Panc1 (cell line): Measurements from ENCODE around the gene KCNJ14. TPM values are rescaled to one million over a fixed set of nuclear protein-coding genes. Genes with fewer than 3 reads are reported as not detected.
A peak's percentile ranks its signal among the peaks of the same experiment; 100 is the strongest.

ENCODE experiments used
- ATAC-seq: fragments of 200-7000 bp; cut with Tn5 transposase; 2 replicates; pipeline ENCODE4 v1.9.1; 2020; ENCODE audit warnings: mild to moderate bottlenecking, moderate library complexity
- BruUV-seq: library from RNA; stranded (reverse); fragments of 400-500 nt; replicated peaks from 2 replicates; lab custom pipeline; 2021; lab: Mats Ljungman, UMichigan
- CTCF ChIA-PET: fragments of 300-600 bp; sonication (Branson Sonifier 250); formaldehyde crosslinking; loops from one replicate; lab custom pipeline; 2022; ENCODE audit warnings: antibody characterized with exemption; lab: Charles Lee
- POLR2A ChIA-PET: fragments of 300-600 bp; sonication (Branson Sonifier 250); formaldehyde crosslinking; loops from one replicate; lab custom pipeline; 2022; ENCODE audit warnings: antibody characterized with exemption; lab: Charles Lee
- DNase-seq: peaks from one replicate; pipeline ENCODE4 v3.0.0-alpha.2; 2010; ENCODE audit warnings: low read depth, low spot score
- H3K27ac ChIP-seq: 2 replicates; pipeline ENCODE4 v1.5.1; 2011; ENCODE audit warnings: mild to moderate bottlenecking, low read length, inconsistent platforms
- H3K27me3 ChIP-seq: fragments of 200-500 bp; sonication (Bioruptor generic); 2 replicates; pipeline ENCODE4 v1.6.0; 2014; ENCODE audit warnings: low read length, inconsistent platforms; ENCODE audit not compliant: control insufficient read depth, insufficient read depth
- H3K36me3 ChIP-seq: fragments of 200-500 bp; sonication (Bioruptor generic); 2 replicates; pipeline ENCODE4 v1.5.1; 2014; ENCODE audit warnings: inconsistent platforms, mild to moderate bottlenecking, low read length, moderate library complexity; ENCODE audit not compliant: control insufficient read depth, insufficient read depth
- H3K4me1 ChIP-seq: 2 replicates; pipeline ENCODE4 v1.5.1; 2011; ENCODE audit warnings: inconsistent platforms, mild to moderate bottlenecking, low read length, moderate library complexity; ENCODE audit not compliant: control insufficient read depth, insufficient read depth
- H3K4me3 ChIP-seq, 2 experiments: 2 replicates each; pipeline ENCODE4 v1.5.1; 2011 to 2012; ENCODE audit warnings: low read depth in 2 of 2, low read length in 2 of 2, mild to moderate bottlenecking in 2 of 2, inconsistent platforms in 1 of 2, moderate library complexity in 1 of 2
- H3K9me3 ChIP-seq: fragments of 200-500 bp; sonication (Bioruptor generic); 2 replicates; pipeline ENCODE4 v1.5.1; 2014; ENCODE audit warnings: low read depth, mild to moderate bottlenecking, inconsistent platforms, low read length, moderate library complexity; ENCODE audit not compliant: control insufficient read depth, insufficient read depth
- CTCF ChIP-seq: fragments of 450-650 bp; IDR thresholded peaks from 2 replicates; pipeline ENCODE4 v1.5.1; 2017; ENCODE audit warnings: mild to moderate bottlenecking
- POLR2AphosphoS5 ChIP-seq: IDR thresholded peaks from 2 replicates; pipeline ENCODE4 v1.6.1; 2012; ENCODE audit warnings: mild to moderate bottlenecking, low read depth, low read length, moderate library complexity
- REST ChIP-seq, 2 experiments: IDR thresholded peaks; 2 replicates each; pipeline ENCODE4 v1.6.1; 2011 to 2012; ENCODE audit warnings: low read depth in 2 of 2, control low read depth in 1 of 2, low read length in 1 of 2, mild to moderate bottlenecking in 1 of 2, moderate library complexity in 1 of 2; ENCODE audit not compliant: insufficient read depth in 1 of 2
- SIN3A ChIP-seq: IDR thresholded peaks from 2 replicates; pipeline ENCODE4 v1.6.1; 2012; ENCODE audit warnings: low read depth, mild to moderate bottlenecking, low read length, moderate library complexity, borderline replicate concordance; ENCODE audit not compliant: insufficient read depth
- TCF7L2 ChIP-seq: IDR thresholded peaks from 2 replicates; pipeline ENCODE4 v1.6.1; 2011; ENCODE audit warnings: mild to moderate bottlenecking, low read depth, low read length, inconsistent platforms
- in situ Hi-C: cut with HindIII; loops from 2 replicates; pipeline ENCODE4 v1.10.0; 2016; ENCODE audit warnings: low sequenced_read_pairs, low pct_unique_long_range_greater_than_20kb
- intact Hi-C: fragments of 100-400 bp; cut with micrococcal nuclease; formaldehyde crosslinking; loops from one replicate; pipeline ENCODE4 v1.10.0; 2022; ENCODE audit not compliant: unreplicated experiment
- total RNA-seq: library from RNA; stranded (reverse); gene quantifications from one replicate; pipeline ENCODE4 v1.2.1, GENCODE V29; 2021; ENCODE audit not compliant: unreplicated experiment

Gene KCNJ14
- total RNA-seq, 1 experiment from 2014 or later: 2.9 TPM

GRCh38 chr19:48446579-48446978 lies 8.8 kb upstream of the KCNJ14 start:
- DNase-seq (no peak), ATAC-seq (no peak)
- intact Hi-C loops (no loop called here), in situ Hi-C loops (no loop called here)
- H3K27ac ChIP-seq: peak overlapping the region; percentile 87
- H3K36me3 ChIP-seq: peaks cover 6% of the 10 kb centered on the region
- H3K4me3 ChIP-seq: peak overlapping the region; percentile 86 to 95
- CTCF ChIA-PET: no interaction called here
- no peak for TF ChIP-seq REST (IDR thresholded peaks at IDR 0.05; ENCODE audit: insufficient read depth in 1 of 2, low read depth in 2 of 2, low read length in 1 of 2)
- no peak for TF ChIP-seq TCF7L2
- TF ChIP-seq SIN3A: no peak
- TF ChIP-seq POLR2AphosphoS5: no peak
- TF ChIP-seq CTCF: no peak
- POLR2A ChIA-PET: no interaction called here
- H3K4me1 ChIP-seq: peaks cover 9% of the 10 kb centered on the region
- BruUV-seq: no TSS peak
- no peaks in the 10 kb centered on the region for H3K9me3 ChIP-seq
- H3K27me3 ChIP-seq: no peaks in the 10 kb centered on the region

GRCh38 chr19:48448563-48448962 lies 6.8 kb upstream of the KCNJ14 start:
- intact Hi-C loops (no loop called here), in situ Hi-C loops (no loop called here)
- ATAC-seq (no peak), DNase-seq (no peak)
- no TSS peak for BruUV-seq
- peaks cover 9% of the 10 kb centered on the region for H3K4me1 ChIP-seq
- TF ChIP-seq CTCF (no peak), TCF7L2 (no peak), POLR2AphosphoS5 (no peak), SIN3A (no peak), REST (IDR thresholded peaks at IDR 0.05; ENCODE audit: insufficient read depth in 1 of 2, low read depth in 2 of 2, low read length in 1 of 2) (no peak)
- CTCF ChIA-PET: no interaction called here
- H3K9me3 ChIP-seq: no peaks in the 10 kb centered on the region
- H3K27ac ChIP-seq: no peak overlapping the region
- POLR2A ChIA-PET: interaction anchor here (0.6 kb wide), 1 partner anchor 102 kb away, joined by 10 read pairs; no protein-coding TSS in a partner anchor
- peaks cover 7% of the 10 kb centered on the region for H3K36me3 ChIP-seq
- H3K27me3 ChIP-seq: no peaks in the 10 kb centered on the region
- no peak overlapping the region for H3K4me3 ChIP-seq
